ENCODE measurements around the gene NHEJ1. TPM values are rescaled to one million over a fixed set of nuclear protein-coding genes. Genes with fewer than 3 reads are reported as not detected.
A peak's percentile ranks its signal among the peaks of the same experiment; 100 is the strongest.

NHEJ1 gene
- total RNA-seq, 4 donors from 2014 or later: 13.2 to 20.9 (median 18.4) TPM

DNA sequence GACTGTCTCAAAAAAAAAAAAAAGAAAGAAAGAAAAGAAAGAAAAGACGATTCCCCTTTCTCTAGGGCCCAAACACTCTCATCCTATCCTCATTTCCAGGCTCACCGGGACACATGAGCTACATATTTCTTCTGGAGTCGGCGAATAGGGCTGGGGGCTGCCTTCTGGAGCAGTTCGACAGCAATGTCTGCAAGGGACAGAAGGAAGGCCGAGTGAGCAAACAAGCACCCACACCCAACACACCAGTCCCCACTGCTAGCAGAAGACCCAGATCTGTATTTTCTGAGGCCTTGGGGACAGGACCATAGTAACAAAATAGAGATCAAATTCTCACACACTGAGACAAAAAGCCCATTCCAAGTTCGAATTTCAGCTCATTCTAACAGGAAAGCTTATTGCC is 14.9 kb upstream of the NHEJ1 start:
- intact Hi-C loops (cut with DNase I; ENCODE audit: low total_unique reads): no loop called here
- WGBS, 2 donors: 77 to 86% methylated on average over 7 of the region's 7 CpGs
- no peak overlapping the region for H3K4me3 ChIP-seq (ENCODE audit: low read depth, poor library complexity, severe bottlenecking)
- TF ChIP-seq, protein P1, sequence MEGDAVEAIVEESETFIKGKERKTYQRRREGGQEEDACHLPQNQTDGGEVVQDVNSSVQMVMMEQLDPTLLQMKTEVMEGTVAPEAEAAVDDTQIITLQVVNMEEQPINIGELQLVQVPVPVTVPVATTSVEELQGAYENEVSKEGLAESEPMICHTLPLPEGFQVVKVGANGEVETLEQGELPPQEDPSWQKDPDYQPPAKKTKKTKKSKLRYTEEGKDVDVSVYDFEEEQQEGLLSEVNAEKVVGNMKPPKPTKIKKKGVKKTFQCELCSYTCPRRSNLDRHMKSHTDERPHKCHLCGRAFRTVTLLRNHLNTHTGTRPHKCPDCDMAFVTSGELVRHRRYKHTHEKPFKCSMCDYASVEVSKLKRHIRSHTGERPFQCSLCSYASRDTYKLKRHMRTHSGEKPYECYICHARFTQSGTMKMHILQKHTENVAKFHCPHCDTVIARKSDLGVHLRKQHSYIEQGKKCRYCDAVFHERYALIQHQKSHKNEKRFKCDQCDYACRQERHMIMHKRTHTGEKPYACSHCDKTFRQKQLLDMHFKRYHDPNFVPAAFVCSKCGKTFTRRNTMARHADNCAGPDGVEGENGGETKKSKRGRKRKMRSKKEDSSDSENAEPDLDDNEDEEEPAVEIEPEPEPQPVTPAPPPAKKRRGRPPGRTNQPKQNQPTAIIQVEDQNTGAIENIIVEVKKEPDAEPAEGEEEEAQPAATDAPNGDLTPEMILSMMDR (IDR thresholded peaks at IDR 0.05): no peak
- TF ChIP-seq POLR2A (IDR thresholded peaks at IDR 0.05): no peak
- peak in 1 of 2 donors; percentile 62 for DNase-seq (ENCODE audit: low spot score in 2 of 2)

- TF ChIP-seq, protein P1 (IDR thresholded peaks at IDR 0.05): no peak
- TF ChIP-seq POLR2A (IDR thresholded peaks at IDR 0.05): no peak
- WGBS, 2 donors: 69 to 80% methylated on average over 7 of the region's 7 CpGs
- DNase-seq (ENCODE audit: low spot score in 2 of 2): peak in 1 of 2 donors; percentile 77
- intact Hi-C loops (cut with DNase I; ENCODE audit: low total_unique reads): no loop called here
- no peak overlapping the region for H3K4me3 ChIP-seq (ENCODE audit: low read depth, poor library complexity, severe bottlenecking)
These were observed 14.2 kb upstream of the NHEJ1 start for GRCh38 chr2:219174801-219175200.

DNA sequence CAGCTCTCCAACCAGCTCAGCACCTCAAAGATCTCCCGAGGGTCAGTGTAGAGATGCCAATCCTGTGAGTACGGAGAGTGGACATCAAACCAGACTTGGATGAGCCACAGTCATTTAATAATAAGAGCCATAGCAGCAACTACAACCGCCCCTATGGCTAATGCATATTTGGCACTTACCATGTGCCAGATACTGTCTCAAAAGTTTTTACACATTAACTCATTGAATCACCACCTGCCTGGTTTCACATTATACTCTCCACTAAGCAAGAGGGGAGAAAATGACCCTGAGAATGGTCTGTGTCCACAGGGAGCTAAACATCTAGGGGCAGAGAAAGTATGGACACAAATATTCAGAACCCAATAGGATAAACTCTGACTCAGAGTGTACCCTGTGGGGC is 13.5 kb upstream of the NHEJ1 start:
- DNase-seq (ENCODE audit: low spot score in 2 of 2): no peak
- WGBS, 2 donors: 84 to 85% methylated on average over 3 of the region's 3 CpGs
- intact Hi-C loops (cut with DNase I; ENCODE audit: low total_unique reads): no loop called here
- H3K4me3 ChIP-seq (ENCODE audit: low read depth, poor library complexity, severe bottlenecking): no peak overlapping the region
- no peak for TF ChIP-seq POLR2A (IDR thresholded peaks at IDR 0.05)
- TF ChIP-seq, protein P1 (IDR thresholded peaks at IDR 0.05): no peak

DNA sequence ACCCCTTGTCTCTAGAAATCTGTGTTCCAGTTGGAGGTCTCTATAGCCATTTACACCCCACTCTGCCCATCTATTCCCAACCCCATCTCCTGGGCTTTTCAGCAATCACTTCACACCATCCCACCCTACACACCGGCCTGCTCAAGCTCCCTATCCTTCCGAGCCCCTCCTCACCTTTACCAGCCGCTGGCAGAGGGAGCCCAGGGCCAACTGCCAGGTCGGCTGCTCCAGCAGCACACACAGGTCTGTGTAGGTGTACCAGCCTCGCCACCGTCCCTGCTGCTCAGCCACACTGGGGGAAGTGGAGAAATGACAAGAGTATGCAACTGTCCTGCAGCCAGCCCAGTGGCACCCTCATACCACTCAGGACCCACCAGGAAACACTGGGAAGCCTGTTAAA is 12.6 kb upstream of the NHEJ1 start:
- TF ChIP-seq, protein P1 (IDR thresholded peaks at IDR 0.05): no peak
- no peak for TF ChIP-seq POLR2A (IDR thresholded peaks at IDR 0.05)
- H3K4me3 ChIP-seq (ENCODE audit: low read depth, poor library complexity, severe bottlenecking): no peak overlapping the region
- intact Hi-C loops (cut with DNase I; ENCODE audit: low total_unique reads): no loop called here
- peak in 1 of 2 donors; percentile 34 for DNase-seq (ENCODE audit: low spot score in 2 of 2)
- WGBS, 2 donors: 88 to 89% methylated on average over 6 of the region's 6 CpGs

DNA sequence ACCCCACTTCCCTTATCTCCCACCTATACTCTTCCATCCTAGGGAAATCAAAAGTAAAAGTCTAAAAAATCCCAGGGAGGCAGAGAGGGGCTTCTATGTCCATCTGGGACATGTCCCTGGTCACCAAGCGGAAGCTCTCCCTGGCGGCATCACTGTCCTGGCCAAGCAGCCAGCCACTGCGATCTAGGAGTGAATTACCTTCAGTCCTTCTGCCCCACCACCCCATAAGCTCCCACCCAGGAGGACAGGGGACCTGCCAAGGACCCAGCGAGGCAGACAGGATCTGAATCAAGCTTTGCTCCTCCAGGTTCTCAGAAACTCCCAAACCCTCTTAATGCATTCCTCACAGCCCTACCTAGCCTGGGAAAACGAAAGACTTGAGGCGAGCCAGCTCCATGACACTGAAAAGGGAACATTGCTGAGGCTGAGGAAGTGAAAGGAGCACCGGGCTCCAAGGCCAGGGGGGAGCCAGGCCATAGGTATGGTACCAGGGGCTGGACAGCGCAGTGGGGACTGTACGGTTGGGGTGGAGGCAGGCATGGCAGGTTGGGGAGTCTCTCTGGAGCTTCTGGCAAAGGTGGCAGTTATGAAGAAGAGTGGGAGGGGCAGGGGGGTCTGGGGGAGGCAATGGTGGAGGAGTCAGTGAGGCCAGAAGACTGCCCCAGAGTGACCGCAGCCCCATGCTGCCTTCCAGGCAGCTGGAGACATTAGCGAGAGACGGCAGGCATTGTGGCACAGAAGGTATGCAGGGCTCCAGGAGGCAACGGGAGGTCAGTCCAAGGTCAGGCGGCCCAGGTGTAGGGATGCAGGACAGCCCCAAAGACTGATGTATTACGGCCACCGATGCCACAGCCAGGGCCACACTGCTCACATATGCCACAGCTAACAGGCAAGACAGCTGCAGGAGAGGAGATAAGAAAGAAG is 11.9 kb upstream of the NHEJ1 start:
- TF ChIP-seq POLR2A (IDR thresholded peaks at IDR 0.05): no peak
- TF ChIP-seq, protein P1 (IDR thresholded peaks at IDR 0.05): no peak
- WGBS, 2 donors: 82 to 91% methylated on average over 15 to 16 of the region's 16 CpGs
- DNase-seq (ENCODE audit: low spot score in 2 of 2): peak in 1 of 2 donors; percentile 77
- intact Hi-C loops (cut with DNase I; ENCODE audit: low total_unique reads): no loop called here
- no peak overlapping the region for H3K4me3 ChIP-seq (ENCODE audit: low read depth, poor library complexity, severe bottlenecking)
